HG03066 (cell line): Measurements from ENCODE around the gene MTA2.

Source experiments
- ATAC-seq: cut with Tn5 transposase; IDR thresholded peaks from one replicate; pipeline ENCODE4 v1.9.1; 2021; ENCODE audit warnings: low read depth; ENCODE audit not compliant: unreplicated experiment

The MTA2 gene

DNA sequence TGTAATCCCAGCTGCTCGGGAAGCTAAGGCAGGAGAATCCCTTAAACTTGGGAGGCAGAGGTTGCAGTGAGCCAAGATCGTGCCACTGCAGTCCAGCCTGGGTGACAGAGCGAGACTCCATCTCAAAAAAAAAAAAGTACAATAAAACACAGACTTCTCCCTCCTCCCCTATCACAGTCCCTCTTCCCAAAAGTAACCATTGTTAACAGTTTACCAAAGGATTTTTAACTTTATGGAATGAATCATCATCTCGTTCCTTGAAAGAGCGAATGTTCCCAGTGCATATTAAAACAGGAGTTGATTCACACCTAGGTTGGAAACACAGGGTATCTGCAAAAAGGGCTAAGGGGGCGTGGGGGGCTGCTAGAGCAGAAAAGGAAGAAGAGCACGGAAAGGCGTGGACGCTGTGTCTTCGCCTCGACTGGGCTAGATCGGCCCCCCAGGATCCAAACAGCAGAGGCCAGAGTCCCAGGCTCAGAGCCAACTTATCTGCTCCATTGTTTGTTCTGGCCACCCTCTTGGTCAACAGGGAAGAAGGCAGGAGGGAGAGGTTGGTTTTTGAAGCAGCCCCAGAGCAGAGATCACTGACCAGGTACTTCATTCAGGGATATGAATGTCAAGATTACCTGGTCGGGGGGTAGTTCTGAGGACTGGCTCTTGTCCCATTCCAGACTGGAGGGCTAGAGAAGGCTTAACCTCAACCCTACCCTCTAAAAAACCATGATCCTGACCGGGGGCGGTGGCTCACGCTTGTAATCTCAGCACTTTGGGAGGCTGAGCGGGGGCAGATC, 52.9 kb downstream of the MTA2 start:
- ATAC-seq: no peak

DNA sequence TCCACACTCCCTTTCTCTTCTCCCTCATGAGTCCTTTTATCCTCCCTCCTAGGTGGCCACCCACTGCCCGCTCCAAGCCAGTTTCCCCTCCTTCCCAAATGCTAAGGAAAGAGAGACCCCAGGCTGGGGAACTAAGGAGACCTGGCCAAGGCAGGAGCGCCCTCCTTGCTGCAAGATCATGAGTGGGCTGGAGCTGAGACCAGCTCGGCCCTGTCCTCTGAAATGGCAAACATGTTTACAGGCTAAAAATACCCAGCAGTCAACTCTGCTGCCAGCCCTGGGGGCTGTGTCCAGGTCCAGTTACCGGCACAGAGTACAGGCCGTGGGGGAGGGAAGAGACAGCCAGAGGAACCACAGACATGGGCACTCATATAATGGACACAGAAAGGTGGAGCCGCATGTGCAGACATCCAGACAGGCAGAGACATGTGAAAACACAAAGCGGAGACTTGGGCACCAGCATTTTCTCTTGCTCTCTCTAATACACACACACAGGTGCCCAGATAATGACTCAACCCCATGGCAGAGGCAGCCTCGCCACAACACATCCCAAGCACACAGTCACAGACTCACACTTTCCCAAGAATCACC, 53.9 kb downstream of the MTA2 start:
- ATAC-seq: no peak

DNA sequence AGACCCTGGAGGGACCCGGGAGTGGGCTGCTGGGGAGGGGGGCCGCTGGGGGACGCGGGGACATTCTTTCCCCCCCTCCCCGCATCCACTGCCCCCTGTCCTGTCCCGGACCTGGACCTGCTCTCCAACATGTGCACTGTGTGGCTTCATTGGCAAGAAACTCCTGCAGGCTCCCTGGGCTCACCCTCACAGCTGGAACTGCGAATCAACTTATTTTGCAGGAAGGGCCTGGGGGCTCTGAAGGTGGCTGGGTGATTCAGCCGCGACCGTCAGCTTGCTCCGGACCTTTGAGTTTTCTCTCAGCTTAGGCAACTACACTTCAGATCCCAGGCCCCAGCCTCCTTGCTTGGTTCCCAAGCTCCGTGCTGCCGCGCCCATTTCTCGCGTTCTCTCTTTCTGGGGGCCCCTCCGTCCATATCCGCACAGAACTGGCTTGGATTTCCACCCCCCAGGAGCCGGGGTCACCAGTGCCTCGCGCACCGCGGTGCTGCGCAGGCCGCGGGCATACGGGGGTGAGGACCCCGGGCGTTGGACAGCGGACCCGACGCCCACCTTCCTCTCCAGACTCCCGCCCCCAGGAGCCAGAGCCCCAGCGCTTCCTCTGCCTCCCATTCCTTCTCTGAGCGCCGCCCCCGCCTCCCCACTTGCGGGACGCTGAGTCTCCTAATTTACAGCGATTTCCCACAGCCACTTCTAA, 54.6 kb downstream of the MTA2 start:
- ATAC-seq: no peak

DNA sequence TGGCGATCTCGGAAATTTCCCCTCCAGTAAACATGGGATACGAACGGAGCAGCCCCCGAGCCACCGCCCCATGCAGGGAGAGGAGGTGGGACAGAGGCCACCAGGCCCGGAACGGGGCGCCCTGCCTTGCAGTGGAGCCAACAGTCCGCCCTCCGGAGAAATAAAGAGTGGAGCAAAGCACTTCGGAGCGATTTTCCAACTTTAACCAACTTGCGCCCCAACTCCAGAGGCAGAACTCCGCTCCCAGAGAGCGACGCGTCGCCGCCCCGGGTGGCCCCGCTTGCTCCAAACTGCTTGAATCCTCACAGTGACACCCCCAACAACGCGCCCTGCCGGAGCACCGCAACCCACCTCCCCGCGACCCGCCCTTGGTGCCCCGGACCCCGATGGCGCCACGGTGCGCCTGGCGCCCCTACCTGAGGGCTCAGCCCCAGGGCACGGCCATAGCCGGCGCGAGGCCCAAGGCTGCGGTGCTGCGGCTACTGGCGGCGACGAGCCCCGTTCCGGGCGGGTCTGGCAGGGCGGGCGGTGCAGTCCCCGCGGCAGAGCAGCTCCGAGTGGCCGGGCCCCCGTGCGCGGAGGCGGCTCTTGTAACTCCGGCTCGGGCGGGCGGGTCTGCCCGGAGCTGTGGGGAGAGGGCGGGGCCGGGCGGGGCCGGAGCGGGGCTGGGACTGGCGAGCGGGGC, 55.3 kb downstream of the MTA2 start, which contains the start of gene AHNAK:
AHNAK (minus strand) TSS at position 563 of the 685 bp plus-strand sequence. CDS start 10,708 bp downstream, outside the sequence.
- no peak for ATAC-seq

DNA sequence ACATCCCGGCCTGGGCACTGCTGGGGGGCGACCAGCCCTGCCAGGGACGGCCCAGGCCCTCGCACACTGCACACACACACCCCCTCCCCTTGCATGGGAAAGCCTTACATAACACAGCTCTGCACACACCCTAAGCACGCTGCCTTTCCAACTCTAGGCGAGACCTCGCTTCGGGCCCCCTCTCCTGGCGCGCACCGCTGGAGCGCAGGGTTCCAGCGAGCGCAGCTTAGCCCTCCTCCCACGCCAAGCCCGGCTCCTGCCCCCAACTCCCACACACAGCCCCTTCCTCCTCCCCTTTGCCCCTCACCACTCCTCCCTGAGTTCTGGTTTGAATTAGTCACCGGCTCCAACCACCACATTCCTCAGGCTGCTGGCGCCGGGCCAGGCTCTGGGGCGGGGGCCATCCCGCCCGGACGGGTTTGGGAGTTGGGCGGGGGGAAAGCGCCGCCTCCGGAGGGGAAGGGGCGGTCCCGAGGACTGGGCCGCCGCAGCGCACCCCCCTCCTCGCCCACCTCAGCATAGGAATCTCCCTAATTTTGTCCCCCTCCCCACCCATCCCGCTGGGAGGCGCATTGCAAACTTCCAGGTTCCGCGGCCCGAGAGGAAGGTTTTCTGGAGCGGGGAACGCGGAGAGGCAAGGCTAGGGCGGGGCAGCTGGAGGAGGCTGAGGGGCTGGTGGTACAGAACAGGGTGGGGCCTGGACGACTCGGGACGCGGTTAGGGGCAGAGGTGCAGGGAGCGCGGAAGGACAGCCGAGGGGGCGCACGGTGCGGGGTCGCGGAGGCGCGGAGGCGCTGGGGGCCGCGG, 56.0 kb downstream of the MTA2 start:
- ATAC-seq: no peak

DNA sequence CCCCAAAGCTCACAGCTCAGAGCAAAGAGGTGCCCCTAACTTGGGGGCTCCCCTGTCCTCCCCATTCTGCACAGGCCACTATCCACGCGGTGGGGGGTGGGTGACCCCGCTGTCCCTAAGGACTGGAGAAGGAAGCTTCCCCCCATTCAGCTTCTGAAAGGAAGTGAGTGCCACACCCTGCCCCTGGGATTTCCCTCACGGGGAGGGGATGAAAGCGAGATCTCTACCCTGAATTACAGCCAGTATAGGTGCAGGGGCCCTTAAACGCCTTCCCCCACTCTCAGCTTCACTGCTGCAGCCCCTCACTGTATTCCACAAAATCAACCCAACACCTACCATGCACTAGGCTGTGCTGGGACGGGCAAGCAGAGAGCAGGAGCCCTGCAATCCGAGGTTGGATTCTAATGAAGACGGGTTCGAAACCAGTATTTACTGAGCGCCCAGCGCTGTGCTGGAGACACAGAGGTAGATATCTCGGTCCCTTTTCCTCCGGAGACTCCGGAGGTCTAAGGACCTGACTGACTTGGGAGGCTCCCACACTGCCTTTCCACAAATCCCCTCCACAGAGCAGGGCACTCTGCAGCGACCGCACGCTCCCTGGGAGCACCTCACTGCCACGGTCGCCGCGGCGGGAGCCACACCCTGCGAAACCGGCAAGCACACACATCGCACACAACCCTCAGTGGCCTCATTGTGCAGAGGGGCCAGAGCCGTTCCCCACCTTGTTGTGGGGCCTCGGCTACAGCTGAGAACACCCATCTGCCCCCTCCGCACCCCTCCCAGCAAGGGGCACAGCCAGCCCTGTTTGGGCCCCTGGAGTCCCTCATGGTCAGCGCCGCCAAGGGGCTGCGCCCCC, 56.9 kb downstream of the MTA2 start:
- no peak for ATAC-seq

DNA sequence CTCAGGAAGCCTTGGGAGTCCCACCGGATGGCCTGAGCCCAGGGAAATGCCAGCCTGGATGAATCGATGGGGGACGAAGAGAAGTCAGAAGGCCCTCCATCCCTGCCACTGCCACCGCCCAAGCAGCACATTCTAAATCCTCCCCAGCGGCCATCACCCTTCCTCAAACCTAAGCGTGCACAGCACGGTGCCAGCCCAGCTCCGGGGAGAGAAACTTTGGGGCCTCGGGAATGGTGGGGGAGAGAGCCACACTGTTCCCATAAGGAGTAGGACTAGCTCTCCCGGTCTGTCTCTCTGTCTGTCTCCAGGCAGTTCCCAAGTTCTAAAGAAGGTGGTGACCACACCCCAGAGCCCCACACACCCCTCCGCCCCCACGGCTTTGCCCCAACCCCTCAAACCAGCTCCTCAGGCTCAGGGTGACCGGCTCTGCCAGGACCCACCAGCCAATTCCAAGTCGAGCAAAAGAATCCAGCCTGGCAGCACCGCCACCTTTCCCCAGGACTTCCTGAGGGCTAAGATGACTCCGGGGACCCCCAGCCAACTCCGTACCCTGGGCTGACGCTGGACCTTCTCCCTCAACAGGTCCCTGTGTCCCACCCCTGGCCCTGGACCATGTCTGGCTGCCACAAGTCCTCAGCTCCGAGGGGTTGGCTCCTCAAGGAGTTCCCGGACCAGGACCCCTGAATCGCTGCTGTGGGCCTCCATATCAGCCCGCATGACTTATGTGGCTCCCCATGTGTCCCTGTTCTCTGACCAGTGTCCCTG, 57.8 kb downstream of the MTA2 start:
- ATAC-seq: no peak
